ENCODE results near the gene PHACTR4.
"Not testable (repeated sequence)": the region's sequence is repeated elsewhere in the genome, so short reads cannot be mapped to it uniquely, and the experiment has no call there.

The PHACTR4 gene

DNA sequence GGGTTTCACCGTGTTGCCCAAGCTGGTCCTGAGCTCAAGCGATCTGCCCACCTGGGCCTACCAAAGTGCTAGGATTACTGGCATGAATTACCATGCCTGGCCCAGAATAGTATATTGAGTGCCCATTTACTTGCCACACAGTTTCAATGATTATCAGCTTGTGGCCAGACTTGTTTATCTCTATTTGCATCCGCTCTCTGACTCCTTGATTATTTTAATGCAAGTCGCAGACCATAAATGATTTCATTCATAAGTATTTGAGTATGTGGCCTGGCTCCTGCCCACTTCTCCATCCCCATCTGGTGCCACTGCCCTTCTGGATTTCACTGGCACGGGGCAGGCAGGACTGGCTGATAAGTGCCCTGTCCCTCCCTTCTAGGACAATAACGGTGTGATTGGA is 165.1 kb downstream of the PHACTR4 start:
- Histone ChIP-seq H3K36me3 (ENCODE audit: control insufficient read depth, insufficient read depth, low read length) (peaks cover 47% of the 10 kb centered on the region), H3K27ac (ENCODE audit: insufficient read depth, low read depth, low read length, poor library complexity, severe bottlenecking) (no peak overlapping the region), H3K4me1 (ENCODE audit: control insufficient read depth, insufficient read depth, low read length) (no peaks in the 10 kb centered on the region), H3K9me3 (ENCODE audit: control insufficient read depth, low read length) (no peaks in the 10 kb centered on the region), H3K27me3 (ENCODE audit: control insufficient read depth, insufficient read depth, low read length, poor library complexity, severe bottlenecking) (no peaks in the 10 kb centered on the region), H3K4me3 (ENCODE audit: insufficient read depth, low read depth, low read length) (no peak overlapping the region)
- WGBS, 2 experiments: 97% methylated on average over 6 of the region's 6 CpGs

DNA sequence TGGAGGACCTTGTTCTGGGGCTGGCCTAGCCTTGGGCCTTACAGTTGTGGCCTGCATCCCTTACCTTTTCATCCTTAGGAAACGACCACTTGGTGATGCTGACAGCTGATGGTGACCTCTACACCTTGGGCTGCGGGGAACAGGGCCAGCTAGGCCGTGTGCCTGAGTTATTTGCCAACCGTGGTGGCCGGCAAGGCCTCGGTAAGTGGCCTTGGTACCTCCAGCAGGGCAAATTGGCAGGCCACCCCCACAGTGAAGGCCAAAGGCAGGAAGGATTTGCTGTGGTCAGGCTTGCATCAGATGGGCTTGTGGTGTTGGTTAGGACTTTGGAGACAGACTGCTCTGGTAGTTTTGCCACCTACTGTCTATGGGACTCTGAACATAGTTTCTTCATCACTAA is 165.6 kb downstream of the PHACTR4 start:
- Histone ChIP-seq H3K4me3 (ENCODE audit: insufficient read depth, low read depth, low read length) (no peak overlapping the region), H3K27me3 (ENCODE audit: control insufficient read depth, insufficient read depth, low read length, poor library complexity, severe bottlenecking) (no peaks in the 10 kb centered on the region), H3K27ac (ENCODE audit: insufficient read depth, low read depth, low read length, poor library complexity, severe bottlenecking) (no peak overlapping the region), H3K36me3 (ENCODE audit: control insufficient read depth, insufficient read depth, low read length) (peaks cover 47% of the 10 kb centered on the region), H3K4me1 (ENCODE audit: control insufficient read depth, insufficient read depth, low read length) (no peaks in the 10 kb centered on the region), H3K9me3 (ENCODE audit: control insufficient read depth, low read length) (no peaks in the 10 kb centered on the region)
- WGBS, 2 experiments: 95% methylated on average over 6 of the region's 6 CpGs

DNA sequence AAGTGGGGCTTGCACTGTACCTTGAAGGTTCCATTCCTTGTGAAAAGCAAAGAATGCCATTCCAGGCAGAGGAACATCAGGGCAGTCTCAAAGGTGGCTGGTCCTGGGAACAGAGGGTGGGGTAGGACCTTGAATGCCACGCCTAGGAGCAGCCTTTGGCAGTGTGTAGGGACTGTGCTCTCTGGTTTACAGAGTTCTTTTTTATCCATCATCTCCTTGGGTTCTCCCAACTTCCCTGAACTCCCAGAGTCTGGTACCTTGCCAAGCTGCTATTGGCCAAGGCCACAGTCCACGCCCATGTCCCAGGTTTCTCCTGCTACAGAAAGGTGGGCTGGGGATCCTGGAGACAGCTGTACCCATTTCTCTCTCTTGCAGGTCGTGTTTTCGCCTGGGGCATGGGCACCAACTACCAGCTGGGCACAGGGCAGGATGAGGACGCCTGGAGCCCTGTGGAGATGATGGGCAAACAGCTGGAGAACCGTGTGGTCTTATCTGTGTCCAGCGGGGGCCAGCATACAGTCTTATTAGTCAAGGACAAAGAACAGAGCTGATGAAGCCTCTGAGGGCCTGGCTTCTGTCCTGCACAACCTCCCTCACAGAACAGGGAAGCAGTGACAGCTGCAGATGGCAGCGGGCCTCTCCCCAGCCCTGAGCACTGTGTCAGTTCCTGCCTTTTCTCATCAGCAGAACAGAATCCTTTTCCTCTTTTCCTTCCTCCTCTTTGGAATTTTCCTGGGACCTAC is 168.1 kb downstream of the PHACTR4 start:
- 91 to 93% methylated on average over 8 of the region's 8 CpGs for WGBS, 2 experiments
- H3K36me3 ChIP-seq (ENCODE audit: control insufficient read depth, insufficient read depth, low read length): peaks cover 26% of the 10 kb centered on the region
- H3K27me3 ChIP-seq (ENCODE audit: control insufficient read depth, insufficient read depth, low read length, poor library complexity, severe bottlenecking): no peaks in the 10 kb centered on the region
- H3K27ac ChIP-seq (ENCODE audit: insufficient read depth, low read depth, low read length, poor library complexity, severe bottlenecking): no peak overlapping the region
- H3K4me3 ChIP-seq (ENCODE audit: insufficient read depth, low read depth, low read length): no peak overlapping the region
- no peaks in the 10 kb centered on the region for H3K9me3 ChIP-seq (ENCODE audit: control insufficient read depth, low read length)
- H3K4me1 ChIP-seq (ENCODE audit: control insufficient read depth, insufficient read depth, low read length): no peaks in the 10 kb centered on the region

DNA sequence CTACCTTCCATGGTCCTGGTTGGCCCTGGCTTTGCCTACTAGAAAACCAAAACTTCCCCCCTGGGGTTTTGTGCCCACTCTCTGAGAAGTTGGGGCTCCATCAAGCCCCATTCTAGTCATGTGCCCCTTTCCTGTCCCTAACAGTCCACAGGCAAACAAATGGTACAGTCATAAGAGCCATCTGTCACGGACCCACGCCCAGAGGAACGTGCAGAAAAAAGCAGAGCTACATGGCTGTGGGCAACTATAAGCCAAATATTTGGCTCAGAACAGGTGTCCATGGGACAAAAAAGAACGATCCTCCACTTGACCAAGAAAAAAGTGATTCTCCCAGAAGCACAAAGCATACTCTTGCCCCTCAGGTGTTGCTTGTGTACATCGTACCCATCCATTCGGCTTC is 168.7 kb downstream of the PHACTR4 start:
- WGBS, 2 experiments: 94 to 98% methylated on average over 6 of the region's 6 CpGs
- H3K9me3 ChIP-seq (ENCODE audit: control insufficient read depth, low read length): no peaks in the 10 kb centered on the region
- no peak overlapping the region for H3K27ac ChIP-seq (ENCODE audit: insufficient read depth, low read depth, low read length, poor library complexity, severe bottlenecking)
- H3K36me3 ChIP-seq (ENCODE audit: control insufficient read depth, insufficient read depth, low read length): peaks cover 26% of the 10 kb centered on the region
- no peak overlapping the region for H3K4me3 ChIP-seq (ENCODE audit: insufficient read depth, low read depth, low read length)
- H3K4me1 ChIP-seq (ENCODE audit: control insufficient read depth, insufficient read depth, low read length): no peaks in the 10 kb centered on the region
- no peaks in the 10 kb centered on the region for H3K27me3 ChIP-seq (ENCODE audit: control insufficient read depth, insufficient read depth, low read length, poor library complexity, severe bottlenecking)

DNA sequence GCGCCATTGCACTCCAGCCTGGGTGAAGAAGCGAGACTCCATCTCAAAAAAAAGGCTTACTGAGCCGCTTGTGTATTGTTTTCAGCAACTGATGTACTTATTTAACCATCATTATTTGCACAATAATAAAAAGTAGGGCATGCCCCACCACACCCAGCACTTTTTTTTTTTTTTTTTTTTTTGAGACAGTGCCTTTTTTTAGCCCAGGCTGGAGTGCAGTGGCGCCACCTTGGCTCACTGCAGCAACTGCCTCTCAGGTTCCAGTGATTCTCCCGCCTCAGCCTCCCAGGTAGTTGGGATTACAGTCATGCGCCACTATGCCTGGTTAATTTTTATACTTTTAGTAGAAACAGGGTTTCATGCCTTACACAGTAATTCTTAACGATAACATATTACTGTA is 171.1 kb downstream of the PHACTR4 start:
- H3K27ac ChIP-seq (ENCODE audit: insufficient read depth, low read depth, low read length, poor library complexity, severe bottlenecking): no peak overlapping the region
- no peak overlapping the region for H3K4me3 ChIP-seq (ENCODE audit: insufficient read depth, low read depth, low read length)
- H3K9me3 ChIP-seq (ENCODE audit: control insufficient read depth, low read length): no peaks in the 10 kb centered on the region
- H3K27me3 ChIP-seq (ENCODE audit: control insufficient read depth, insufficient read depth, low read length, poor library complexity, severe bottlenecking): no peaks in the 10 kb centered on the region
- no peaks in the 10 kb centered on the region for H3K4me1 ChIP-seq (ENCODE audit: control insufficient read depth, insufficient read depth, low read length)
- H3K36me3 ChIP-seq (ENCODE audit: control insufficient read depth, insufficient read depth, low read length): peaks cover 15% of the 10 kb centered on the region
- 92 to 94% methylated on average over 7 of the region's 7 CpGs for WGBS, 2 experiments

DNA sequence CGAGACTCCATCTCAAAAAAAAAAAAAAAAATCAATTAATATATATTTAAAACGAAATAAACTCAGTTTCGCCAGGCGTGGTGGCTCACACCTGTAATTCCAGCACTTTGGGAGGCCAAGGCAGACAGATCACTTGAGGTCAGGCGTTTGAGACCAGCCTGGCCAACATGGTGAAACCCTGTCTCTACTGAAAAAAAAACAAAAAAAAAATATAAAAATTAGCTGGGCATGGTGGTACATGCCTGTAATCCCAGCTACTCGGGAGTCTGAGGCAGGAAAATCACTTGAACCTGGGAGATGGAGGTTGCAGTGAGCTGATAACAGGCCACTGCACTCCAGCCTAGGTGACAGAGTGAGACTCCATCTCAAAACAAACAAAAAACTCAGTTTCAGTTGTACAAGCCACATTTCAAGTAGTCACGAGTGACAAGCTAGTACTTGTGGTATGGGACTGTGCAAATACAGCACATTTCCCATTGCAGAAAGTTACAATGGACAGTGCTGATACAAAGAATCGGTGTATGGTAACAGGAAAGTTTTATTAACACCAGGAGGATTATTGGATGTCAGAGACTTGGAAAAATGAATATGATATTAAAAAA is 172.0 kb downstream of the PHACTR4 start:
- 92 to 95% methylated on average over 8 of the region's 8 CpGs for WGBS, 2 experiments
- H3K9me3 ChIP-seq (ENCODE audit: control insufficient read depth, low read length); H3K27me3 ChIP-seq (ENCODE audit: control insufficient read depth, insufficient read depth, low read length, poor library complexity, severe bottlenecking); H3K27ac ChIP-seq (ENCODE audit: insufficient read depth, low read depth, low read length, poor library complexity, severe bottlenecking); H3K4me1 ChIP-seq (ENCODE audit: control insufficient read depth, insufficient read depth, low read length); H3K4me3 ChIP-seq (ENCODE audit: insufficient read depth, low read depth, low read length); H3K36me3 ChIP-seq (ENCODE audit: control insufficient read depth, insufficient read depth, low read length): not testable (repeated sequence)

DNA sequence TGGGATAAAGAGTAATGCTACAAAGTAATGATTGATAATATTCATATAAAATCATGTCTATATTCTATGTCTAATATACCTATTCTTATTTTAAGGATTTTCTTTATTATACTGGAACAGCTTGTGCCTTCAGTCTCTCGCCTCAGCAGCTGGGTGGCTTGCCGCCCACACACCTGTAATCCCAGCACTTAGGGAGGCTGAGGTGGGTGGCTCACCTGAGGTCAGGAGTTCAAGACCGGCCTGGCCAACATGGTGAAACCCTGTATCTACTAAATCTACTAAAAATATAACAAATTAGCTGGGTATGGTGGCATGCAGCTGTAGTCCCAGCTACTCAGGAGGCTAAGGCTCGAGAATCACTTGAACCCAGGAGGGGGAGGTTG is 175.7 kb downstream of the PHACTR4 start:
- Histone ChIP-seq H3K27me3 (ENCODE audit: control insufficient read depth, insufficient read depth, low read length, poor library complexity, severe bottlenecking) (no peaks in the 10 kb centered on the region), H3K4me3 (ENCODE audit: insufficient read depth, low read depth, low read length) (no peak overlapping the region), H3K27ac (ENCODE audit: insufficient read depth, low read depth, low read length, poor library complexity, severe bottlenecking) (no peak overlapping the region), H3K36me3 (ENCODE audit: control insufficient read depth, insufficient read depth, low read length) (no peaks in the 10 kb centered on the region), H3K9me3 (ENCODE audit: control insufficient read depth, low read length) (no peaks in the 10 kb centered on the region), H3K4me1 (ENCODE audit: control insufficient read depth, insufficient read depth, low read length) (no peaks in the 10 kb centered on the region)
- 83 to 94% methylated on average over 4 of the region's 4 CpGs for WGBS, 2 experiments

DNA sequence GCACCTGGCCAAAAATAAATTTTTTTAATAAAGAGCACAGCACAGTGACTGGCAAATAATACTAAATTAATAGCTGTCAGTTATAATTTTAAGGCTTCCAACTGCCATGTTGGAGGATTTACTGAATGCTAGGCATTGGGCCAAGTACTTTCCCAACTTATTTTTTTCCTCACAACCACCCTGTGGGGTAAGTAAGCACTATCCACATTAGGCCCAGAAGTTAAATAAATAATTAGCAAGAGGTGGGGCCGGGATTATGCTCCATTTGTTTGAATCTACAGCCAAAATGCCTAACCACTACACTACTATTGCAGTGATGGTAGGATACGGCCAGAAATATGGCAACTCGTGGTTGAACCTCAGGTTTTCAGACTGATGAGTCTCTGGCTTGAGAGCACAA is 178.8 kb downstream of the PHACTR4 start:
- 90 to 96% methylated on average over 3 of the region's 3 CpGs for WGBS, 2 experiments
- H3K36me3 ChIP-seq (ENCODE audit: control insufficient read depth, insufficient read depth, low read length): no peaks in the 10 kb centered on the region
- H3K4me3 ChIP-seq (ENCODE audit: insufficient read depth, low read depth, low read length): no peak overlapping the region
- H3K9me3 ChIP-seq (ENCODE audit: control insufficient read depth, low read length): no peaks in the 10 kb centered on the region
- no peaks in the 10 kb centered on the region for H3K4me1 ChIP-seq (ENCODE audit: control insufficient read depth, insufficient read depth, low read length)
- H3K27ac ChIP-seq (ENCODE audit: insufficient read depth, low read depth, low read length, poor library complexity, severe bottlenecking): no peak overlapping the region
- no peaks in the 10 kb centered on the region for H3K27me3 ChIP-seq (ENCODE audit: control insufficient read depth, insufficient read depth, low read length, poor library complexity, severe bottlenecking)

All from ectodermal cell (in vitro differentiated cells).